ENCODE data around the gene CCT8L2.
"Not testable (repeated sequence)": the region's sequence is repeated elsewhere in the genome, so short reads cannot be mapped to it uniquely, and the experiment has no call there.

CCT8L2 gene

DNA sequence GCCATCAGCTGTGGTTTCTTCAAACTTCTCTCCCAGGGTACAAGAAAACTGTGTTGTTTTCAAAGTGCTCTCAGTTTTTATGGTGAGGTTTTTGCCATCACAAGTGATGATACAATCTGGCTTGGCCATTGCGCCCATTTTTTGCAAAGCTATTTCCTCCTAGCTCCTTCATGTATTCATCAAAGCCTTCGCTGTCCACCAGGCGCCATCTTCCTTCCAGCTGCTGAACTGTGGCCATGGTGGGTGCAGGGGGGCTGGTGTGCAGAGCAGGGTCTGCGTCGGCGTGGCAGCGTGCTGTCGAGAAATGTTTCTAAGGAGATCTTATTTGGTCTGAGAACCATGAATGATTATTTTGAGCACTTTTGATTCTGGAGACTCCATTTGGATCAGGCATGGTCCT, 2.6 kb upstream of the CCT8L2 start:
- not testable (repeated sequence) for DNase-seq (ENCODE audit: low read depth in 2 of 2)

DNA sequence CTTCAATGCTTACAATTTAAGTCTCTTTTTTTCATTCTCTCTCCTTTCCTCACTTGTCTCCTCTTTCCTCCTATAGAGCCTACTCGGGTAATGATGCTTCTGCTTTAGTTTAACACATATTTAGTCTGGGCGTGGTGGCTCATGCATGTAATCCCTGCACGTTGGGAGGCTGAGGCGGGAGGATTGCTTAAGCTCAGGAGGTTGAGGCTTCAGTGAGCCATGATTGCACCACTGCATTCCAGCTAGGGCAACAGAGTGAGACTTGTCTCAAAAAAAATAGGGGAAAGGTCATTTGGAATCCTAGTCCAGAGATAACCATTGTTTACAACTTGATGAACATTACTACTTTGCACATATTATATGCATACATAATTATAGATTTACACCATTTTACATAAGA, 1.4 kb upstream of the CCT8L2 start:
- DNase-seq (ENCODE audit: low read depth in 2 of 2), result no peak

DNA sequence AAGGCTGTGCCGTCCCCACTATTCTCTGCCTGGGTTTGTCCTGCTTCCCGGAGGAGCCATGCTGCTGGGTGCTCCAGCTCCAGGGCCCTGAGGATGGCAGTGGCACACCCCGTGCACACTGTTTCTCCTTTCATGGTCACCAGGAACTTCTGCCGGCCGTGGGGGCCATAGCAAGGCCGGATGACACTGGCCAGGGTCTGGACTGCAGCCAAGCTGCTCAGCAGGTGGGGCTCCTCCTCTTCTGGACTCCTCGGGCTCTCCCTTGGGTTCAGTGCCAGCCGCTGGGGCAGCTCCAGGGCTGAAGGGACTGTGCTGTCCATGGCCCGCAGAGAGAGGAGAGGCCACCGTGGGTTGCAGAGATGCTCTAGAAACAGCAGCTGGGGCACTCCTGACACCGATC, 379 bp downstream of the CCT8L2 start:
- DNase-seq (ENCODE audit: low read depth in 2 of 2), result not testable (repeated sequence)

DNA sequence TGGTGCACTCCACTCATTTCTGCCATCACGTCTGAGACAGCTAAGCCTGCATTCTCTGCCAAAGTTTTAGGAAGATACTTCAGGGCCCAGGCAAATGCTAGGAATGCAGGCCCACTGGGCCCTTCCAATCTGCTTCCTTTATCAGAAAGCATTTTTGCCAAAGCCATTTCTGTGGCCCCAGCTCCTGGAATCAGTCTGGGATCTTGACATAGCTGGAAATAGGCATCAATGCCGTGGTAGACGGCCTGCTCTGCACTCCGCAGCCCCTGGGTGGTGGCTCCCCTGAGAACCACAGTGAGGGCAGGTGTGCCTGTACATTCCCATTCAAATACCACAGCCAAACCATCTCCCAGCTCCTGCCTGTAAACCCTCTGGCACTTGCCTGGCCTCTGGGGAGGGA, 1.5 kb downstream of the CCT8L2 start:
- DNase-seq (ENCODE audit: low read depth in 2 of 2), result not testable (repeated sequence)

DNA sequence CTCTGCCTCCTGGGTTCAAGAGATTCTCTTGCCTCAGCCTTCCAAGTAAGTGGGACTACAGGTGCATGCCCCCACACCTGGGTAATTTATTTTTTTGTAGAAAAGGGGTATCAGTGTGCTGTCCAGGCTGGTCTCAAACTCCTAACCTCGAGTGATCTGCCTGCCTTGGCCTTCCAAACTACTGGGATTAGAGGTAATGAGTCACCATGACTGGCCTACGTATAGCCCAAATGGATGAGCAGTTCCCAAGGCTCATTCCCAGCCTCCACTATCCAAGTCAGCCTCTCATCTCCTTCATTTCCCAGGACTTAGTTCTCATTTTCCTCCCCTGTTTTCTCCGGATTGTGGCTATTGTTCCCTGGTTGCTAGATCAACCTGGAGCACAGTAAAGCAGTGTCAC, 5.6 kb downstream of the CCT8L2 start:
- no peak for DNase-seq (ENCODE audit: low read depth in 2 of 2)

DNA sequence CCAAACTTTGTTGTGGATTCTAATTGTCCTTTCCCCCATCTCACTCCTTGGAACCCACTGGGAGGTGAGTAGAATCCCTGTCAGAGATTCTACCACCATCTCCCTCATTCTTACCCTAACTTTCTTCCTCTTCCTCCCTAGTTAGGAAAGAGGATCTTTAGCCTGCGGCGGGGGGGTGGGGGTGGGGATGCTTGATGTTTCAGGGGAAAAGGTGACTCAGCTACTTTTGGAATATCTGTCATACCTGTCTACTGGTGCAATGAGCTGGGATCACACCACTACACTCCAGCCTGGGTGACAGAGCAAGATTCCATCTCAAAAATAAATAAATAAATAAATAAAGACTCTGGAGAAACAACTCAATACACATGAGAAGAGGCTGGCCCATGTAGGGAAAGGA, 6.4 kb downstream of the CCT8L2 start:
- no peak for DNase-seq (ENCODE audit: low read depth in 2 of 2)

DNA sequence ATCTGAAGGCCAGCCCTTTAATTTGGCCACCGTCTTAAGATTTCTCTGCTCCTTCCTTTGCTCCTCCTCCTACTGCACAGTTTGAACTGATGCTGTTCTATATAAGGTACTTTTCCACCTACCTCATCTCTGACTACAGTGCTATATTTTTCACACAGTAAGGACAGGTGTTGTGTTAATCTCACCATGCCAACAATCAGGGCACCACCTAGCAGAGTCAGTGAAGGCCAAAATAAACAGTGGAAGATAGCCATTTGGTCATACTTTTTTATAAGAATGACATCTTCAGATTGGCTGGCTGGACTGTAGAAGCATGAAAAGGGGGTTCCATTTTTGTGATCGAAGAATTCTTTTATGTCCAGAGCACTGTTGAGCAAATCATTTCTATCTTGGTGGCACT, 11.7 kb downstream of the CCT8L2 start:
- DNase-seq (ENCODE audit: low read depth in 2 of 2), result not testable (repeated sequence)

DNA sequence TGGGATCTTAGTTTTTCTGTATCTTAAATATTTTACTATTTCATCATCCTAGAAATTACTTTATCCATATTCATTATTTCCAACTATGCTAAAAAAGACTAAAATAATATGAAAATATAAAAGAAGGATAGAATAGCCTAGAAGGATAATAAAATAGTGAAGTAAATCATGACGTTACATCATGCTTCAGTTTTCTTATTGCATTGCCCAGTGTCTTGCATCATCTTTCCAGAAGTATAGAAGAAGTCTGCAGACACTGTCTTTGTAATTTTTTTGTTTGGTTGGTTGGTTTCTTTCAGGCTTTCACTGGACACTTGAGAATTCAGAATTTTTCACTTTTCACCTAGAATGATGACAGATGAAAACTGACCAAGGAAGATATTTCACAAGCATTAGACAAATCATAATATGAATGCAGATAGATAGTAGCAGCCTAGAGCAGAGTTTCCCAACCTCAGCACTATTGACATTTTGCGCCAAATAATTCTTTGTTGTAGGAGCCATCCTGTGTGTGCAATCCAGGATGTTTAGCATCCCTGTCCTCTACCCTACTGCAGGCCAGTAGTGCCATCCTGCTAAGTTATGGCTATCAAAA, 23.3 kb downstream of the CCT8L2 start:
- not testable (repeated sequence) for DNase-seq (ENCODE audit: low read depth in 2 of 2)

DNA sequence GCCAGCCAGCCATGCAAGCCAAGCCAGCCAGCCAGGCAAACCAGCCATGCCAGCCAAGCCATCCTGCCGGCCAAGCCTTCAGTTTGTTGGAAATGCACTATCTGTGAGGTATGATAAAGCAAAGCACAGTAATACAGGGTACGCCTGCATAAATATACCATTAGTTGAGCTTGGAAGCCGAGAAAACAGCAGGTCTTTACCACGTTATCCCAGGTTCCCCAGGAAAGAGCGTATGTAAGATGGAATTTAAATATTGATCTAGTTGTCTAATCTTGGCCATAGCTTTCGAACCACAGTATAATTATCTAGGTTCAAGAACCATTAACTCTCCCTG, 24.2 kb downstream of the CCT8L2 start:
- no peak for DNase-seq (ENCODE audit: low read depth in 2 of 2)

DNA sequence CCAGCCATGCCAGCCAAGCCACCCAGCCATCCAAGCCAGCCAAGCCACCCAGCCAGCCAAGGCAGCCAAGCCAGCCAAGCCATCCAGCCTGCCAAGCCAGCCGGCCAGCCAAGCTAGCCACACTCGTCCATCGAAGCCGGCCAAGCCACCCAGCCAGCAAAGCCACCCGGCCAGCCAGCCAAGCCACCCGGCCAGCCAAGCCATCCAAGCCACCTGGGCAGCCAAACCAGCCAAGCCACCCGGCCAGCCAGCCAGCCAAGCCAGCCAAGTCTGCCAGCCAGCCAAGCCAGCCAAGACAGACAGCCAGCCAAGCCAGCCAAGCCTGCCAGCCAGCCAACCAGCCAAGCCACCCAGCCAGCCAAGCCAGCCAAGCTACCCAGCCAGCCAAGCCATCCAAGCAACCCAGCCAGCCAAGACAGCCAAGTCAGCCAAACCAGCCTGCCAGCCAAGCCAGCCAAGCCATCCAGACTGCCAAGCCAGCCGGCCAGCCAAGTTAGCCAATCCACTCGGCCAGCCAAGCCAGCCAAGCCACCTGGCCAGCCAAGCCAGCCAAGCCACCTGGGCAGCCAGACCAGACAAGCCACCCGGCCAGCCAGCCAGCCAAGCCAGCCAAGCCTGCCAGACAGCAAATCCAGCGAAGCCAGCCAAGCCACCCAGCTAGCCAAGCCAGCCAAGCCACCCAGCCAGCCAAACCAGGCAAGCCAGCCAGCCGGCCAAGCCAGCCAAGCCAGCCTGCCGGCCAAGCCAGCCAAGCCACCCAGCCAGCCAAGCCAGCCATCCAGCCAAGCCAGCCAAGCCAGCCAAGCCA, 24.8 kb downstream of the CCT8L2 start:
- DNase-seq (ENCODE audit: low read depth in 2 of 2), result not testable (repeated sequence)

DNA sequence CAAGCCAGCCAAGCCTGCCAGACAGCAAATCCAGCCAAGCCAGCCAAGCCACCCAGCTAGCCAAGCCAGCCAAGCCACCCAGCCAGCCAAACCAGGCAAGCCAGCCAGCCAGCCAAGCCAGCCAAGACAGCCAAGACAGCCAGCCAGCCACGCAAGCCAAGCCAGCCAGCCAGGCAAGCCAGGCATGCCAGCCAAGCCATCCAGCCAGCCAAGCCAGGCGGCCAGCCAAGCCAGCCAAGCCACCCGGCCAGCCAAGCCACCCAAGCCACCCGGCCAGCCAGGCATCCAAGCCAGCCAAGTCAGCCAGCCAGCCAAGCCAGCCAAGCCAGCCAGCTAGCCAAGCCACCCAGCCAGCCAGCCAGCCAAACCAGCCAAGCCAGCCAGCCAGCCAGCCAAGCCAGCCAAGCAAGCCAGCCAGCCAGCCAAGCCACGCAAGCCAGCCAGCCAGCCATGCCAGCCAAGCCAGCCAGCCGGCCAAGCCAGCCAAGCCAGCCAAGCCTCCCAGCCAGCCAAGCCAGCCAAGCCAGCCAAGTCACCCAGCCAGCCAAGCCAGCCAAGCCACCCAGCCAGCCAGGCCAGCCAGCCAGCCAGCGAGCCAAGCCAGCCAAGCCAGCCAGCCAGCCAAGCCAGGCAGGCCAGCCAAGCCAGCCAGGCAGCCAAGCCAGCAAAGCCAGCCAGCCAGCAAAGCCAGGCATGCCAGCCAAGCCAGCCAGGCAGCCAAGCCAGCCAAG, 26.0 kb downstream of the CCT8L2 start:
- DNase-seq (ENCODE audit: low read depth in 2 of 2), result not testable (repeated sequence)

DNA sequence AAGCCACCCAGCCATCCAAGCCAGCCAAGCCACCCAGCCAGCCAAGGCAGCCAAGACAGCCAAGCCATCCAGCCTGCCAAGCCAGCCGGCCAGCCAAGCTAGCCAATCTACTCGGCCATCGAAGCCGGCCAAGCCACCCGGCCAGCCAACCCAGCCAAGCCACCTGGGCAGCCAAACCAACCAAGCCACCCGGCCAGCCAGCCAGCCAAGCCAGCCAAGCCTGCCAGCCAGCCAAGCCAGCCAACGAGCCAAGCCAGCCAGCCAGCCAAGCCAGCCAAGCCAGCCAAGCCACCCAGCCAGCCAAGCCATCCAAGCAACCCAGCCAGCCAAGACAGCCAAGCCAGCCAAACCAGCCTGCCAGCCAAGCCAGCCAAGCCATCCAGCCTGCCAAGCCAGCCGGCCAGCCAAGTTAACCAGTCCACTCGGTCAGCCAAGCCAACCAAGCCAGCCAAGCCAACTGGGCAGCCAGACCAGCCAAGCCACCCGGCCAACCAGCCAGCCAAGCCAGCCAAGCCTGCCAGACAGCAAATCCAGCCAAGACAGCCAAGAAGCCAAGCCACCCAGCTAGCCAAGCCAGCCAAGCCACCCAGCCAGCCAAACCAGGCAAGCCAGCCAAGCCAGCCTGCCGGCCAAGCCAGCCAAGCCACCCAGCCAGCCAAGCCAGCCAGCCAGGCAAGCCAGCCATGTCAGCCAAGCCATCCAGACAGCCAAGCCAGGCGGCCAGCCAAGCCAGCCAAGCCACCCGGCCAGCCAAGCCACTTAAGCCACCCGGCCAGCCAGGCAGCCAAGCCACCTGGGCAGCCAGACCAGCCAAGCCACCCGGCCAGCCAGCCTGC, 26.8 kb downstream of the CCT8L2 start:
- DNase-seq (ENCODE audit: low read depth in 2 of 2), result not testable (repeated sequence)

DNA sequence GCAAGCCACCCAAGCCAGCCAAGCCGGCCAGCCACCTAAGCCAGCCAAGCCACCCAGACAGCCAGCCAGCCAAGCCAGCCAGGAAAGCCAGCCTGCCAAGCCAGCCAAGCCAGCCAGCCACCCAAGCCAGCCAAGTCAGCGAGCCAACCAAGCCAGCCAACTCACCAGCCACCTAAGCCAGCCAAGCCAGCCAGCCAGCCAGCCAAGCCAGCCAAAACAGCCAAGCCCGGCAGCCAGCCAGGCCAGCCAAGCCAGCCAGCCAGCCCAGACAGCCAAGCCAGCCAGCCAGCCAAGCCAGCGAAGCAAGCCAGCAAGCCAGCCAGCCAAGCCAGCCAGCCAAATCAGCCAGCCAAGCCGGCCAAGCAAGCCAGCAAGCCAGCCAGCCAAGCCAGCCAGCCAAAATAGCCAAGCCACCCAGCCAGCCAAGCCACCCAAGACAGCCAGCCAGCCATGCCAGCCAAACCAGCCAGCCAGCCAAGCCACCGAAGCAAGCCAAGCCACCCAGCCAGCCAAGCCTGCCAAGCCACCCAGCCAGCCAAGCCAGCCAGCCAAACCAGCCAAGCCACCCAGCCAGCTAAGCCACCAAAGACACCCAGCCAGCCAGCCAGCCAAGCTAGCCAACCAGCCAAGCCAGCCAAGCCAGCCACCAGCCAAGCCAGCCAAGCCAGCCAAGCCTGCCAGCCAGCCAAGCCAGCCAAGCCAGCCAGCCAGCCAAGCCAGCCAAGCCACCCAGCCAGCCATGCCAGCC, 27.6 kb downstream of the CCT8L2 start:
- DNase-seq (ENCODE audit: low read depth in 2 of 2), result not testable (repeated sequence)

DNA sequence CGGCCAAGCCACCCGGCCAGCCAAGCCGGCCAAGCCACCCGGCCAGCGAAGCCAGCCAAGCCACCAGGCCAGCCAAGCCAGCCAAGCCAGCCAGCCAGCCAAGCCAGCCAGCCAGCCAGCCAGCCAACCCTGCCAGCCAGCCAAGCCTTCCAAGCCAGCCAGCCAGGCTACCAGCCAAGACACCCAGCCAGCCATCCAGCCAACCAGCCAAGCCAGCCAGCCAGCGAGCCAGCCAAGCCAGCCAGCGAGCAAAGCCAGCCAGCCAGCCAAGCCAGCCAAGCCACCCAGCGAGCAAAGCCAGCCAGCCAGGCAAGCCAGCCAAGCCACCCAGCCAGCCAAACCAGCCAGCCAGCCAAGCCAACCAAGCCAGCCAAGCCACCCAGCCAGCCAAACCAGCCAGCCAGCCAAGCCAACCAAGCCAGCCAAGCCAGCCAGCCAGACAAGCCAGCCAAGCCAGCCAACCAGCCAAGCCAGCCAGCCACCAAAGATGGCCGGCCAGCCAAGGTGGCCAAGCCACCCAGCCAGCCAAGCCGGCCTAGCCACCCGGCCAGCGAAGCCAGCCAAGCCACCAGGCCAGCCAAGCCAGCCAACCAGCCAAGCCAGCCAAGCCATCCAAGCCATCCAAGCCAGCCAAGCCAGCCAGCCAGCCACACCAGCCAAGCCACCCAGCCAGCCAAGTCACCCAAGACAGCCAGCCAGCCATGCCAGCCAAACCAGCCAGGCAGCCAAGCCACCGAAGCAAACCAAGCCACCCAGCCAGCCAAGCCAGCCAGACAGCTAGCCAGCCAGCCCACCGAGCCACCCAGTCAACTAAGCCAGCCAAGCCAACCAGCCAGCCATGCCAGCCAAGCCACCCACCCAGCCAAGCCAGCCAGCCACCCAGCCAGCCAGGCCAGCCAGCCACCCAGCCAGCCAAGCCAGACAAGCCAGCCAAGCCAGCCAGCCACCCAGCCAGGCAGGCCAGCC, 28.8 kb downstream of the CCT8L2 start:
- DNase-seq (ENCODE audit: low read depth in 2 of 2), result no peak

DNA sequence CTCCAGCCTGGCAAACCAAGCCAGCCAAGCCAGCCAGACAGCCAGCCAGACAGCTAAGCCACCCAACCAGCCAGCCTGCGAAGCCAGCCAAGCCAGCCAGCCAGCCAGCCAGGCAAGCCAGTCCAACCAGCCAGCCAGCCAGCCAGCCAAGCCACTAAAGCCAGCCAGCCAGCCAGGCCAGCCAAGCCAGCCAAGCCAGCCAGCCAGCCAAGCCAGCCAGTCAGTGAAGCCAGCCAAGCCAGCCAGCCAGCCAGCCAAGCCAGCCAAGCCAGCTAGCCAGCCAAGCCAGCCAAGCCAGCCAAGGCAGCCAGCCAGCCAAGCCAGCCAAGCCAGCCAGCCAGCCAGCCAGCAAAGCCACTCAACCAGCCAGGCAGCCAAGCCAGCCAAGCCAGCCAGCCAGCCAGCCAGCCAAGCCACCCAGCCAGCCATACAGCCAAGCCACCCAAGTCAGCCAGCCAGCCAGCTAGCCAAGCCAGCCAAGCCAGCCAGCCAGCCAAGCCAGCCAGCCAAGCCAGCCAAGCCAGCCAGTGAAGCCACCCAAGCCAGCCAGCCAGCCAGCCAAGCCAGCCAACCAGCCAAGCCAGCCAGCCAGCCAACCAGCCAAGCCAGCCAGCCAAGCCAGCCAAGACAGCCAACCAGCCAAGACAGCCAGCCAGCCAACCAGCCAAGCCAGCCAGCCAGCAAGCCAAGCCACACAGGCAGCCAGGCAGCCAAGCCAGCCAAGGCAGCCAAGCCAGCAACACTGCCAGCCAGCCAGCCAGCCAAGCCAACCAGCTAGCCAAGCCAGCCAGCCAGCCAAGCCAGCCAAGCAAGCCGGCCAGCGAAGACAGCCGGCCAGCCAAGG, 29.7 kb downstream of the CCT8L2 start:
- DNase-seq (ENCODE audit: low read depth in 2 of 2), result no peak

DNA sequence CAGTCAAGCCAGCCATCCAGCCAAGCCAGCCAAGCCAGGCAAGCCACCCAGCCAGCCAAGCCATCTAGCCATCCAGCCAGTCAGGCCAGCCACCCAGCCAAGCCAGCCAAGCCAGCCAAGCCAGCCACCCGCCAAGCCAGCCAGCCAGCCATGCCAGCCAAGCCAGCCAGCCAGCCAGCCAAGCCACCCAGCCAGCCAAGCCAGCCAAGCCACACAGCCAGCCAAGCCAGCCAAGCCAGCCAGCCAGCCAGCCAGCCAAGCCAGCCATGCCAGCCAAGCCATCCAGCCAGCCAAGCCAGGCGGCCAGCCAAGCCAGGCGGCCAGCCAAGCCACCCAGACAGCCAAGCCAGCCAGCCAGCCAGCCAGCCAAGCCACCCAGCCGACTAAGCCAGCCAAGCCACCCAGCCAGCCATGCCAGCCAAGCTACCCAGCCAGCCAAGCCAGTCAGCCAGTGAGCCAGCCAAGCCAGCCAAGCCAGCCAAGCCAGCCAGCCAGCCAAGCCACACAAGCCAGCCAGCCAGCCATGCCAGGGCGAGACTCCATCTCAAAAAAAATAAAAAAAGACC, 31.4 kb downstream of the CCT8L2 start:
- DNase-seq (ENCODE audit: low read depth in 2 of 2), result not testable (repeated sequence)

DNA sequence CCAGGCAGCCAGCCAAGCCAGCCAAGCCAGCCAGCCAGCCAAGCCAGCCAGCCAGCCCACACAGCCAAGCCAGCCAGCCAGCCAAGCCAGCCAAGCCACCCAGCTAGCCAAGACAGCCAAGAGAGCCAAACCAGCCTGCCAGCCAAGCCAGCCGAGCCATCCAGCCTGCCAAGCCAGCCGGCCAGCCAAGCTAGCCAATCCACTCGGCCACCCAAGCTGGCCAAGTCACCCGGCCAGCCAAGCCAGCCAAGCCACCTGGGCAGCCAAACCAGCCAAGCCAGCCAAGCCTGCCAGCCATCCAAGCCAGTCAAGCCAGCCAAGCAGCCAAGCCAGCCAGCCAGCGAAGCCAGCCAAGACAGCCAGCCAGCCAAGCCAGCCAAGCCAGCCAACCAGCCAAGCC, 32.0 kb downstream of the CCT8L2 start:
- DNase-seq (ENCODE audit: low read depth in 2 of 2), result not testable (repeated sequence)

DNA sequence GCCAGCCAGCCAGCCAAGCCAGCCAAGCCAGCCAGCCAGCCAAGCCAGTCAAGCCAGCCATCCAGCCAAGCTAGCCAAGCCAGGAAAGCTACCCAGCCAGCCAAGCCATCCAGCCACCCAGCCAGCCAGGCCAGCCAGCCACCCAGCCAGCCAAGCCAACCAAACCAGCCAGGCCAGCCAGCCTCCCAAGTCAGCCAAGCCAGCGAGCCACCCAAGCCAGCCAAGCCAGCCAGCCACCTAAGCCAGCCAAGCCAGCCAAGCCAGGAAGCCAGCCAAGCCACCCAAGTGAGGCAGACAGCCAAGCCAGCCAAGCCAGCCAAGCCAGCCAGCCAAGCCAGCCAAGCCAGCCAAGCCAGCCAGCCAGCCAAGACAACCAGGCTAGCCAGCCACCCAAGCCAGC, 32.6 kb downstream of the CCT8L2 start:
- DNase-seq (ENCODE audit: low read depth in 2 of 2), result not testable (repeated sequence)
